HepG2 (cell line): ENCODE measurements around the gene TLR1. TPM values are rescaled to one million over a fixed set of nuclear protein-coding genes. Genes with fewer than 3 reads are reported as not detected.

ENCODE experiments used
- ATAC-seq: fragments of 200-7000 bp; cut with Tn5 transposase; 3 replicates; pipeline ENCODE4 v1.9.1; 2020; ENCODE audit warnings: mild to moderate bottlenecking, moderate library complexity
- BruUV-seq: library from RNA; stranded (reverse); fragments of 400-500 nt; replicated peaks from 2 replicates; lab custom pipeline; 2021; lab: Mats Ljungman, UMichigan
- CTCF ChIA-PET: fragments of 300-600 bp; formaldehyde crosslinking; extraction: SDS; loops from one replicate; lab custom pipeline; 2021; ENCODE audit warnings: low total read pairs, inconsistent platforms, low intra/inter-chr PET ratio; lab: Yijun Ruan, JAX
- POLR2A ChIA-PET: fragments of 350-600 bp; sonication (Branson Sonifier 250); formaldehyde crosslinking; loops from one replicate; lab custom pipeline; 2020; ENCODE audit warnings: antibody characterized with exemption, inconsistent platforms; lab: Yijun Ruan, JAX
- DNase-seq: peaks from one replicate; pipeline ENCODE4 v3.0.0-alpha.2; 2015; ENCODE audit warnings: low spot score
- FAIRE-seq: peaks from 3 replicates; lab custom pipeline; 2011; peaks lifted over from hg19 to GRCh38; lab: Jason Lieb, UNC
- H2AFZ ChIP-seq: one replicate; pipeline ENCODE4 v1.6.1; 2011; ENCODE audit warnings: low read length, inconsistent platforms
- H3K27ac ChIP-seq: fragments of 300-600 bp; 3 replicates; pipeline ENCODE4 v1.8.0; 2011; ENCODE audit warnings: mixed run types, mild to moderate bottlenecking, mixed read lengths, low read length, inconsistent platforms; ENCODE audit not compliant: insufficient read depth; ENCODE audit errors: extremely low read length
- H3K27me3 ChIP-seq, 2 experiments: fragments of 200-600 bp in 1 of 2; 2 replicates in 1 of 2; 3 replicates in 1 of 2; pipeline versions ENCODE4 v1.6.0 to v1.8.0; 2011; ENCODE audit warnings: low read length in 2 of 2, mild to moderate bottlenecking in 2 of 2, moderate library complexity in 2 of 2, inconsistent platforms in 1 of 2; ENCODE audit not compliant: insufficient read depth in 2 of 2, control insufficient read depth in 1 of 2
- H3K36me3 ChIP-seq, 2 experiments: fragments of 200-600 bp in 1 of 2; replicated peaks in 1 of 2; 2 replicates in 1 of 2; 3 replicates in 1 of 2; pipeline versions ENCODE4 v1.5.1 to v1.8.0; 2011; ENCODE audit warnings: low read length in 2 of 2, inconsistent platforms in 1 of 2; ENCODE audit not compliant: insufficient read depth in 2 of 2, control insufficient read depth in 1 of 2
- H3K4me1 ChIP-seq: 2 replicates; pipeline ENCODE4 v1.5.1; 2012; ENCODE audit warnings: low read length, inconsistent platforms; ENCODE audit not compliant: insufficient read depth
- H3K4me2 ChIP-seq: 2 replicates; pipeline ENCODE4 v1.6.0; 2011; ENCODE audit warnings: low read depth, low read length, inconsistent platforms
- H3K4me3 ChIP-seq, 3 experiments: fragments of 200-600 bp in 1 of 3; sonication (generic), shearing (Covaris generic) in 1 of 3; replicated peaks in 1 of 3; 2 replicates each; pipeline ENCODE4 v1.5.1; 2011 to 2016; ENCODE audit warnings: low read length in 3 of 3, inconsistent platforms in 2 of 3, low read depth in 2 of 3, mild to moderate bottlenecking in 2 of 3, control low read depth in 1 of 3, mixed read lengths in 1 of 3; ENCODE audit not compliant: insufficient read depth in 1 of 3
- H3K79me2 ChIP-seq: one replicate; pipeline ENCODE4 v1.6.1; 2011; ENCODE audit warnings: low read length, inconsistent platforms; ENCODE audit not compliant: insufficient read depth
- H3K9ac ChIP-seq: 2 replicates; pipeline ENCODE4 v1.6.0; 2011; ENCODE audit warnings: mild to moderate bottlenecking, low read depth, low read length, inconsistent platforms; ENCODE audit not compliant: insufficient read depth
- H3K9me3 ChIP-seq: 2 replicates; pipeline ENCODE4 v1.5.1; 2012; ENCODE audit warnings: mild to moderate bottlenecking, low read length
- H4K20me1 ChIP-seq: 2 replicates; pipeline ENCODE4 v1.6.0; 2011; ENCODE audit warnings: inconsistent platforms, mild to moderate bottlenecking, low read length, moderate library complexity; ENCODE audit not compliant: insufficient read depth
- CREB3 ChIP-seq: sonication (generic); formaldehyde crosslinking; IDR thresholded peaks from 2 replicates; pipeline ENCODE4 v1.5.0; 2020; ENCODE audit warnings: missing genetic modification reagents
- HNRNPH1 ChIP-seq: fragments of 200-400 bp; formaldehyde crosslinking; optimal IDR thresholded peaks from 2 replicates; pipeline ENCODE3; 2017; ENCODE audit warnings: mild to moderate bottlenecking, low read depth, low read length
- HOXD1 ChIP-seq: sonication (generic); formaldehyde crosslinking; IDR thresholded peaks from 2 replicates; pipeline ENCODE4 v1.5.0; 2020; ENCODE audit warnings: missing genetic modification reagents
- ISX ChIP-seq: sonication (generic); formaldehyde crosslinking; conservative IDR thresholded peaks from 2 replicates; pipeline ENCODE4 v1.5.0; 2020; ENCODE audit warnings: missing genetic modification reagents
- KLF9 ChIP-seq: IDR thresholded peaks from 2 replicates; pipeline ENCODE4 v1.6.1; 2016; ENCODE audit warnings: low read depth
- MEF2D ChIP-seq: sonication (generic); formaldehyde crosslinking; IDR thresholded peaks from 2 replicates; pipeline ENCODE4 v1.5.1; 2020; ENCODE audit warnings: mild to moderate bottlenecking, missing genetic modification reagents
- PHF8 ChIP-seq: sonication (generic); formaldehyde crosslinking; IDR thresholded peaks from 2 replicates; pipeline ENCODE4 v1.5.0; 2020; ENCODE audit warnings: missing genetic modification reagents
- SP4 ChIP-seq: sonication (generic); formaldehyde crosslinking; IDR thresholded peaks from 2 replicates; pipeline ENCODE4 v1.8.1; 2023; ENCODE audit warnings: mild to moderate bottlenecking, missing genetic modification reagents
- TBL1XR1 ChIP-seq: fragments of 150-350 bp; IDR thresholded peaks from 2 replicates; pipeline ENCODE4 v1.6.1; 2014; ENCODE audit warnings: borderline replicate concordance, low read length; ENCODE audit not compliant: partially characterized antibody
- ZBTB1 ChIP-seq: sonication (generic); formaldehyde crosslinking; IDR thresholded peaks from 2 replicates; pipeline ENCODE4 v1.4.0; 2020; ENCODE audit warnings: missing genetic modification reagents, borderline replicate concordance
- ZBTB37 ChIP-seq: sonication (generic); formaldehyde crosslinking; IDR thresholded peaks from 2 replicates; pipeline ENCODE4 v1.4.0; 2020; ENCODE audit warnings: mild to moderate bottlenecking, missing genetic modification reagents
- ZNF256 ChIP-seq: sonication (generic); formaldehyde crosslinking; conservative IDR thresholded peaks from 2 replicates; pipeline ENCODE4 v1.4.0; 2020; ENCODE audit warnings: missing genetic modification reagents
- ZNF296 ChIP-seq: sonication (generic); formaldehyde crosslinking; conservative IDR thresholded peaks from 2 replicates; pipeline ENCODE4 v1.5.0; 2020; ENCODE audit warnings: mild to moderate bottlenecking, missing genetic modification reagents
- ZNF549 ChIP-seq: sonication (generic); formaldehyde crosslinking; IDR thresholded peaks from 2 replicates; pipeline ENCODE4 v1.5.0; 2020; ENCODE audit warnings: missing genetic modification reagents
- WGBS: methylation state at CpG from one replicate; pipeline ENCODE4 v1.1.6; 2017; ENCODE audit warnings: low lambda C conversion rate; 5-methylcytosine and 5-hydroxymethylcytosine counted together
- in situ Hi-C: cut with HindIII; loops from 2 replicates; pipeline ENCODE4 v1.10.0; 2017; ENCODE audit warnings: low pct_unique_long_range_greater_than_20kb; ENCODE audit not compliant: extremely low pct_ligation_motif_present
- intact Hi-C: fragments of 100-400 bp; cut with micrococcal nuclease; formaldehyde crosslinking; loops from one replicate; pipeline ENCODE4 v1.10.0; 2022; ENCODE audit not compliant: unreplicated experiment
- polyA plus RNA-seq, 8 experiments: library from polyadenylated mRNA; depleted of rRNA in 3 of 8; stranded (reverse) in 7 of 8; unstranded in 1 of 8; fragments of >200 nt; fragmentation: Illumina TruSeq in 4 of 8; extraction: Trizol in 4 of 8; gene quantifications; 2 replicates each; pipeline versions ENCODE4 v1.2.1 to v1.2.3, GENCODE V29; 2011 to 2016; ENCODE audit warnings: low read depth in 4 of 8, missing spikeins in 1 of 8, mixed read lengths in 1 of 8; ENCODE audit not compliant: insufficient read depth in 1 of 8
- total RNA-seq, 5 experiments: library from RNA; depleted of rRNA; stranded (reverse); fragments of >200 nt; fragmentation: Illumina TruSeq; extraction: Trizol; gene quantifications; 2 replicates each; pipeline ENCODE4 v1.2.3, GENCODE V29; 2016; ENCODE audit warnings: low read depth in 1 of 5
- TF ChIP-seq, protein P1 (sequence below): sonication (generic); formaldehyde crosslinking; IDR thresholded peaks from 2 replicates; pipeline ENCODE4 v1.5.0; 2020; ENCODE audit warnings: missing genetic modification reagents

The TLR1 gene
- total and polyA plus RNA-seq, 2 of the 13 experiments (the other 11 are each of a cell fraction or from before 2014, with no cell fraction given) = 0.08 to 0.11 TPM

DNA sequence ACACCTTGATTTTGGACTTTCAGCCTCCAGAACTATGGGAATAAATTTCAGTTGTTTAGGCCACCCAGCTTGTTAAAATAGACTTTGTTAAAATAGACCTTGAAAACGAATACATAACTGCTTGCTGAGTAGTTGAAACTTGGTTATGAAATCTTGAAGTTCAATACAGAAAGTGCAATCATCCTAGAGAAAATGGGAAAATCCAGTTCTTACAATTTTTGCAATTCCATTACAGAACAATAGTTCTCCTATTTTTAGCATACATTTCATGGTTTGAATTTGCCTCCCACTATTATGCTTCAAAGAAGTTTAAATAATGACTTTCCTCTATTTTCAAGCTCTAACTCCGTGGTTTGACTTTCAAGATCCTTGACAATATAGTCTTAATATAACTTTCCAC is 10.5 kb downstream of the TLR1 start:
- no TSS peak for BruUV-seq
- Histone ChIP-seq H3K4me1 (no peaks in the 10 kb centered on the region), H3K27me3 (peaks cover 0 to 11% of the 10 kb centered on the region in 2 experiments; a peak in 1 of 5 replicates)
- TF ChIP-seq PHF8 = no peak
- TF ChIP-seq, all 625 proteins: peak for 0
- 2% methylated on average over 2 of the region's 2 CpGs for WGBS
- Histone ChIP-seq H3K9me3 (no peaks in the 10 kb centered on the region), H3K9ac (no peak overlapping the region), H3K4me2 (no peak overlapping the region), H3K4me3 (no peak overlapping the region), H2AFZ (no peak overlapping the region), H4K20me1 (no peaks in the 10 kb centered on the region), H3K79me2 (no peaks in the 10 kb centered on the region), H3K36me3 (no peaks in the 10 kb centered on the region), H3K27ac (no peak overlapping the region)
- DNase-seq = no peak
- in situ Hi-C loops = no loop called here
- ChIA-PET CTCF (no interaction called here), POLR2A (no interaction called here)
- intact Hi-C loops = no loop called here
- ATAC-seq = no peak
- FAIRE-seq = no peak

DNA sequence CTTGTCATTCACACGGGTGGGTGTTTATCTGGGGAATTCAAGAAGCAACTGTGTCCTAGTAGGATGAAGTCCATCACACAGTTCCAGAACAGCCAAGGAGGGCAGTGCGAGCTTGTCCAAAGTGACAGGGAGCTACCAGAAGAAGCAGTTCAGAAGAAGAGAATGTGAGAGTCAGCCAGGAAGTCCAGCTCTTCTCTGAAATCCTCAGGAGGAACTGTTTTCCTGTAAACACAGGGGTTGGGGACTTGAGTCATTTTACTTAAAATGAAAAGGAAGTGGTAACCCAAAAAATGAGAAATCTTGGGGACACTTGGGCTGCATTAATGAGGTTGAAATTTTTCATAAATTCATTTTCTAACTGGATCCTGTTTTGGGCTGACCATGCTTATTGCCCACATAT is 13.6 kb downstream of the TLR1 start:
- intact Hi-C loops (no loop called here), in situ Hi-C loops (no loop called here)
- Histone ChIP-seq H4K20me1 (no peaks in the 10 kb centered on the region), H3K4me3 (no peak overlapping the region), H3K9me3 (no peaks in the 10 kb centered on the region), H3K79me2 (no peaks in the 10 kb centered on the region), H3K36me3 (no peaks in the 10 kb centered on the region), H3K27me3 (peaks cover 0 to 13% of the 10 kb centered on the region in 2 experiments; a peak in 1 of 5 replicates), H3K4me2 (no peak overlapping the region), H3K4me1 (peaks cover 16% of the 10 kb centered on the region), H2AFZ (no peak overlapping the region), H3K27ac (no peak overlapping the region), H3K9ac (no peak overlapping the region)
- FAIRE-seq (no peak), DNase-seq (no peak), ATAC-seq (no peak)
- TF ChIP-seq TBL1XR1 (no peak), HNRNPH1 (no peak), CREB3 (CRISPR knock-in tag) (no peak), ZNF296 (no peak), SP4 (no peak), ZBTB1 (no peak), ZNF549 (CRISPR knock-in tag) (no peak), ZNF256 (CRISPR knock-in tag) (no peak), MEF2D (CRISPR knock-in tag) (no peak), KLF9 (CRISPR knock-in tag) (no peak), HOXD1 (CRISPR knock-in tag) (no peak), ISX (CRISPR knock-in tag) (no peak), ZBTB37 (CRISPR knock-in tag) (no peak)
- TF ChIP-seq, protein P1, sequence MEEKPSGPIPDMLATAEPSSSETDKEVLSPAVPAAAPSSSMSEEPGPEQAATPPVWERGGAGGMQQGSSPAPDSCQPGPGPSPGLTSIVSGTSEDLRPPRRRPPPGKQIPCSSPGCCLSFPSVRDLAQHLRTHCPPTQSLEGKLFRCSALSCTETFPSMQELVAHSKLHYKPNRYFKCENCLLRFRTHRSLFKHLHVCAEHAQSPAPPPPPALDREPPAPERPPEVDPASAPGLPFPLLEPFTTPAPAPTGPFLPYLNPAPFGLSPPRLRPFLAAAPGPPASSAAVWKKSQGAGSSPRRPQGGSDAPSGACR (CRISPR knock-in tag) = no peak
- no TSS peak for BruUV-seq
- CTCF ChIA-PET = no interaction called here
- POLR2A ChIA-PET = no interaction called here
- 0% methylated on average over 2 of the region's 2 CpGs for WGBS
